Peyer's patch (tissue), 4 donors: ENCODE results near the gene ISG20L2. TPM values are rescaled to one million over a fixed set of nuclear protein-coding genes. Genes with fewer than 3 reads are reported as not detected.

Source experiments
- DNase-seq, 3 donors: peaks; one replicate each; pipeline ENCODE4 v3.0.0-alpha.2; 2017 to 2019
- H3K27ac ChIP-seq, 4 donors: fragments of 200-600 bp; sonication (generic); one replicate each; pipeline ENCODE4 v1.5.1; 2016 to 2019
- H3K27me3 ChIP-seq, 2 donors: fragments of 200-600 bp; sonication (generic); one replicate each; pipeline ENCODE4 v1.5.1; 2019
- H3K36me3 ChIP-seq, 3 donors: fragments of 200-600 bp; sonication (generic); one replicate each; pipeline ENCODE4 v1.5.1; 2016 to 2019
- H3K4me1 ChIP-seq, 4 donors: fragments of 200-600 bp; sonication (generic); one replicate each; pipeline ENCODE4 v1.5.1; 2016 to 2019
- H3K4me3 ChIP-seq, 4 donors: fragments of 200-600 bp; sonication (generic); 1 replicate in 3 of 4; 2 replicates in 1 of 4; pipeline ENCODE4 v1.5.1; 2016 to 2019; ENCODE audit warnings: mild to moderate bottlenecking in 1 of 4
- H3K9me3 ChIP-seq, 4 donors: fragments of 200-600 bp; sonication (generic); one replicate each; pipeline ENCODE4 v1.5.1; 2016 to 2019; ENCODE audit warnings: mild to moderate bottlenecking in 1 of 4
- CTCF ChIP-seq, 6 experiments: fragments of 450-650 bp in 4 of 6; fragments of 200-600 bp in 2 of 6; sonication (generic) in 1 of 6; IDR thresholded peaks; one replicate each; pipeline ENCODE4 v1.5.1; 2017 to 2019; ENCODE audit warnings: antibody characterized with exemption in 6 of 6, mild to moderate bottlenecking in 3 of 6, moderate library complexity in 1 of 6
- POLR2A ChIP-seq, 2 donors: fragments of 450-650 bp; IDR thresholded peaks; one replicate each; pipeline ENCODE4 v1.5.1; 2017; ENCODE audit warnings: antibody characterized with exemption in 2 of 2, mild to moderate bottlenecking in 2 of 2, moderate library complexity in 2 of 2
- total RNA-seq, 4 donors: library from RNA; depleted of rRNA; stranded (reverse); fragments of >200 nt; gene quantifications; one replicate each; pipeline ENCODE4 v1.1.0, GENCODE V29; 2016

The ISG20L2 gene
- total RNA-seq, 4 donors from 2014 or later, result 22.4 to 47.2 (median 27.9) TPM

GRCh38 chr1:156707417-156708217 lies 20.9 kb downstream of the ISG20L2 start:
- DNase-seq, result no peak
- H3K4me3 ChIP-seq, result no peak overlapping the region
- no peaks in the 10 kb centered on the region for H3K9me3 ChIP-seq
- H3K4me1 ChIP-seq, result peaks cover 7 to 42% (median 22%) of the 10 kb centered on the region in 4 donors
- no peaks in the 10 kb centered on the region for H3K36me3 ChIP-seq
- no peaks in the 10 kb centered on the region for H3K27me3 ChIP-seq
- TF ChIP-seq POLR2A (IDR thresholded peaks at IDR 0.05) (no peak), CTCF (IDR thresholded peaks at IDR 0.05) (no peak)
- no peak overlapping the region for H3K27ac ChIP-seq

- peaks cover 7 to 42% (median 22%) of the 10 kb centered on the region in 4 donors for H3K4me1 ChIP-seq
- H3K9me3 ChIP-seq, result no peaks in the 10 kb centered on the region
- peak overlapping the region; percentile 30 to 56 (median 45) for H3K4me3 ChIP-seq
- DNase-seq, result peak in 1 of 3 donors; percentile 61
- TF ChIP-seq POLR2A (IDR thresholded peaks at IDR 0.05) (no peak), CTCF (IDR thresholded peaks at IDR 0.05) (no peak)
- H3K27ac ChIP-seq, result peak overlapping the region in 3 of 4 donors; percentile 5 to 67 (median 59)
- H3K27me3 ChIP-seq, result no peaks in the 10 kb centered on the region
- no peaks in the 10 kb centered on the region for H3K36me3 ChIP-seq
Observed at GRCh38 chr1:156706657-156707416, 21.7 kb downstream of the ISG20L2 start.

- Histone ChIP-seq H3K27ac (peak overlapping the region in 3 of 4 donors; percentile 5 to 67 (median 59)), H3K36me3 (no peaks in the 10 kb centered on the region), H3K4me1 (peaks cover 7 to 42% (median 22%) of the 10 kb centered on the region in 4 donors), H3K9me3 (no peaks in the 10 kb centered on the region), H3K4me3 (peak overlapping the region; percentile 30 to 56 (median 45)), H3K27me3 (no peaks in the 10 kb centered on the region)
- DNase-seq, result peak; percentile 64 to 79 (median 65)
- TF ChIP-seq CTCF (IDR thresholded peaks at IDR 0.05) (peak; percentile 44 to 78 (median 62)), POLR2A (IDR thresholded peaks at IDR 0.05) (no peak)
Observed at GRCh38 chr1:156705918-156706656, 22.5 kb downstream of the ISG20L2 start.

DNA sequence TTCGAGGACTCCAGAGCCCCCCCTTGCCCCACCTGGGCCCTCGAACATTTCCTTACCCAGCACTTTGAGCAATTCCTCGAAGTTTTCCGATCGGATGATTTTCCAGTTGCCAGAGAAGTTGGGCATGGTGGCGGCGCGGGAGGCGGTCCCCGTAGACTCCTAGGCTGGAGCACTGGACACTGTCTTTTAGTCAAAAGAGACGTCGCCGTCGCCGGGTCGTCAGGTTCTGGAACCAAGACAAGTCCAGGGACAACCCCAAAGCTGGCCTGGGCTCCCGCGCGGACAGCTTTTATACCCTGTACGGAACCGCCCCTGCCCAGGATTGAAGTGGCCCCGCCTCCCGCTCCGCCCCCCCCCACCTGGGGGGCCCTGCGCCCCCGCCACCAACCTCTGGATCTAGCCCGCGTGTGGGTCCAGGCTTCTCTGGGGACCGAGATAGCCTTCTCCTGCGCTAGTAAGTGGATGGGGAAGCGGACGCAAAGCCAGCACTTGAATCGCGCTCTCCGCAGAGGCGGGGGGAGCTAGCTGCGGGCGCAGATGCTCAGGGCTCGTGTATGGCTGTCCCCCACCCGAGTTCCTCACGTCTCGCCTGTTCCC lies 23.1 kb downstream of the ISG20L2 start, which contains the start of gene CRABP2:
Gene CRABP2, minus strand, starts transcription at position 263 of the 597 bp plus-strand sequence. Its CDS starts 137 bp downstream, at position 126.
- peak in 1 of 3 donors; percentile 55 for DNase-seq
- Histone ChIP-seq H3K4me1 (peaks cover 7 to 40% (median 22%) of the 10 kb centered on the region in 4 donors), H3K9me3 (no peaks in the 10 kb centered on the region), H3K36me3 (no peaks in the 10 kb centered on the region), H3K4me3 (peak within 1 kb of the TSS; percentile 30 to 56 (median 45)), H3K27me3 (no peaks in the 10 kb centered on the region), H3K27ac (peak within 1 kb of the TSS in 3 of 4 donors; percentile 5 to 67 (median 59))
- TF ChIP-seq CTCF (IDR thresholded peaks at IDR 0.05), result no peak

- no peaks in the 10 kb centered on the region for H3K27me3 ChIP-seq
- no peak overlapping the region for H3K27ac ChIP-seq
- peak in 1 of 3 donors; percentile 56 for DNase-seq
- no peaks in the 10 kb centered on the region for H3K9me3 ChIP-seq
- TF ChIP-seq POLR2A (IDR thresholded peaks at IDR 0.05) (no peak), CTCF (IDR thresholded peaks at IDR 0.05) (no peak)
- H3K4me3 ChIP-seq, result peak overlapping the region; percentile 30 to 56 (median 45)
- no peaks in the 10 kb centered on the region for H3K36me3 ChIP-seq
- H3K4me1 ChIP-seq, result peaks cover 7 to 35% (median 22%) of the 10 kb centered on the region in 4 donors
Observed at GRCh38 chr1:156704930-156705320, 23.6 kb downstream of the ISG20L2 start.
